Measurements from ENCODE around the gene PTPRD.

- TF ChIP-seq CTCF (conservative IDR thresholded peaks at IDR 0.05; ENCODE audit: low read depth in 2 of 2) (no peak), REST (IDR thresholded peaks at IDR 0.05; ENCODE audit: unreplicated experiment) (no peak), POLR2AphosphoS5 (IDR thresholded peaks at IDR 0.05; ENCODE audit: low read depth) (no peak), EZH2 (IDR thresholded peaks at IDR 0.05; ENCODE audit: low read depth, unreplicated experiment) (no peak), CREB1 (CRISPR knock-in tag; IDR thresholded peaks at IDR 0.05; ENCODE audit: low read depth) (no peak), ETS1 (IDR thresholded peaks at IDR 0.05) (no peak), EZH2phosphoT487 (IDR thresholded peaks at IDR 0.05; ENCODE audit: unreplicated experiment) (no peak), ZNF114 (CRISPR knock-in tag; IDR thresholded peaks at IDR 0.05) (no peak), STAT1 (IDR thresholded peaks at IDR 0.05; ENCODE audit: unreplicated experiment) (no peak), JUNB (IDR thresholded peaks at IDR 0.05; ENCODE audit: unreplicated experiment) (no peak), ZNF331 (CRISPR knock-in tag; IDR thresholded peaks at IDR 0.05; ENCODE audit: low read depth) (no peak)
These were observed 361.3 kb downstream of the PTPRD start for GRCh38 chr9:10251490-10251889.
